H9 (cell line): Measurements from ENCODE around the gene PTGER3. TPM values are rescaled to one million over a fixed set of nuclear protein-coding genes. Genes with fewer than 3 reads are reported as not detected.

Experiments used
- DNase-seq: peaks from one replicate; pipeline ENCODE4 v3.0.0-alpha.2; 2017
- H2AFZ ChIP-seq: one replicate; pipeline ENCODE4 v1.6.1; 2013; ENCODE audit warnings: mild to moderate bottlenecking, low read length, control low read depth, moderate library complexity
- H2AK5ac ChIP-seq: 2 replicates; pipeline ENCODE4 v1.6.1; 2013; ENCODE audit warnings: low read length, control low read depth, mixed read lengths; ENCODE audit not compliant: insufficient read length
- H2BK120ac ChIP-seq: one replicate; pipeline ENCODE4 v1.6.1; 2013; ENCODE audit warnings: low read depth, mild to moderate bottlenecking, low read length, control low read depth, inconsistent platforms; ENCODE audit not compliant: poor library complexity, severe bottlenecking
- H2BK12ac ChIP-seq: 2 replicates; pipeline ENCODE4 v1.6.1; 2013; ENCODE audit warnings: low read length, control low read depth, mixed read lengths, low read depth; ENCODE audit not compliant: insufficient read length
- H2BK15ac ChIP-seq: 2 replicates; pipeline ENCODE4 v1.6.1; 2013; ENCODE audit warnings: low read depth, low read length, control low read depth
- H2BK20ac ChIP-seq: one replicate; pipeline ENCODE4 v1.6.1; 2013; ENCODE audit warnings: low read depth, mild to moderate bottlenecking, low read length, control low read depth, inconsistent platforms; ENCODE audit not compliant: poor library complexity, severe bottlenecking
- H2BK5ac ChIP-seq: 2 replicates; pipeline ENCODE4 v1.6.1; 2013; ENCODE audit warnings: low read length, control low read depth, mixed read lengths; ENCODE audit not compliant: insufficient read length
- H3K14ac ChIP-seq: 2 replicates; pipeline ENCODE4 v1.6.1; 2013; ENCODE audit warnings: low read length, control low read depth; ENCODE audit not compliant: insufficient read depth
- H3K18ac ChIP-seq: 2 replicates; pipeline ENCODE4 v1.6.1; 2013; ENCODE audit warnings: low read depth, mild to moderate bottlenecking, mixed read lengths, low read length, control low read depth; ENCODE audit not compliant: insufficient read length
- H3K23ac ChIP-seq: 2 replicates; pipeline ENCODE4 v1.6.1; 2013; ENCODE audit warnings: low read length, control low read depth, mixed read lengths, low read depth; ENCODE audit not compliant: insufficient read length
- H3K23me2 ChIP-seq: 2 replicates; pipeline ENCODE4 v1.6.1; 2013; ENCODE audit warnings: low read depth, mild to moderate bottlenecking, mixed read lengths, low read length, control low read depth; ENCODE audit not compliant: insufficient read length, poor library complexity, severe bottlenecking
- H3K27ac ChIP-seq: 2 replicates; pipeline ENCODE4 v1.5.1; 2013; ENCODE audit warnings: low read length, control low read depth, mixed read lengths, low read depth; ENCODE audit not compliant: insufficient read length
- H3K27me3 ChIP-seq: 2 replicates; pipeline ENCODE4 v1.6.1; 2013; ENCODE audit warnings: low read length, control low read depth, inconsistent platforms; ENCODE audit not compliant: insufficient read depth
- H3K4ac ChIP-seq: 2 replicates; pipeline ENCODE4 v1.6.1; 2013; ENCODE audit warnings: low read depth, mild to moderate bottlenecking, control low read depth, inconsistent platforms, low read length, moderate library complexity
- H3K4me1 ChIP-seq: 2 replicates; pipeline ENCODE4 v1.6.1; 2013; ENCODE audit warnings: low read length, control low read depth, inconsistent platforms; ENCODE audit not compliant: insufficient read depth
- H3K4me2 ChIP-seq: 2 replicates; pipeline ENCODE4 v1.6.1; 2013; ENCODE audit warnings: low read length, control low read depth, mixed read lengths; ENCODE audit not compliant: insufficient read length, insufficient read depth
- H3K56ac ChIP-seq: 2 replicates; pipeline ENCODE4 v1.6.1; 2013; ENCODE audit warnings: low read depth, mild to moderate bottlenecking, mixed read lengths, low read length, control low read depth; ENCODE audit not compliant: insufficient read length
- H3K79me1 ChIP-seq: 2 replicates; pipeline ENCODE4 v1.6.1; 2013; ENCODE audit warnings: low read depth, mild to moderate bottlenecking, moderate library complexity, low read length, control low read depth, inconsistent platforms; ENCODE audit not compliant: insufficient read depth, poor library complexity, severe bottlenecking
- H3K79me2 ChIP-seq: 2 replicates; pipeline ENCODE4 v1.6.1; 2013; ENCODE audit warnings: low read length, control low read depth, inconsistent platforms; ENCODE audit not compliant: insufficient read depth
- H3K9ac ChIP-seq: 2 replicates; pipeline ENCODE4 v1.6.1; 2013; ENCODE audit warnings: low read length, control low read depth, mixed read lengths; ENCODE audit not compliant: insufficient read length; ENCODE audit errors: extremely low read depth
- H3K9me3 ChIP-seq: one replicate; pipeline ENCODE4 v1.6.1; 2013; ENCODE audit warnings: low read depth, low read length, inconsistent platforms; ENCODE audit not compliant: control insufficient read depth
- H3T11ph ChIP-seq: one replicate; pipeline ENCODE4 v1.6.1; 2013; ENCODE audit warnings: mild to moderate bottlenecking, low read length, control low read depth, inconsistent platforms
- H4K20me1 ChIP-seq: one replicate; pipeline ENCODE4 v1.6.1; 2013; ENCODE audit not compliant: control insufficient read depth, insufficient read length, insufficient read depth
- H4K5ac ChIP-seq: 2 replicates; pipeline ENCODE4 v1.6.1; 2013; ENCODE audit warnings: low read depth, mild to moderate bottlenecking, mixed read lengths, low read length, control low read depth; ENCODE audit not compliant: insufficient read length
- H4K8ac ChIP-seq: replicated peaks from 2 replicates; pipeline ENCODE4 v1.6.1; 2013; ENCODE audit warnings: low read length, control low read depth, mixed read lengths, low read depth; ENCODE audit not compliant: insufficient read length
- H4K91ac ChIP-seq: 2 replicates; pipeline ENCODE4 v1.6.1; 2013; ENCODE audit warnings: low read depth, mild to moderate bottlenecking, moderate library complexity, mixed read lengths, low read length, control low read depth; ENCODE audit not compliant: insufficient read length
- H3K27ac Mint-ChIP-seq, 3 experiments: 2 replicates in 2 of 3; 3 replicates in 1 of 3; pipeline ENCODE4 v1.8.0; 2020 to 2021; ENCODE audit warnings: mixed read lengths in 3 of 3, mild to moderate bottlenecking in 1 of 3, moderate library complexity in 1 of 3
- H3K27me3 Mint-ChIP-seq: 2 replicates; pipeline ENCODE4 v1.8.0; 2021; ENCODE audit warnings: low read depth, mild to moderate bottlenecking, moderate library complexity, mixed read lengths
- H3K36me3 Mint-ChIP-seq, 3 experiments: 2 replicates in 2 of 3; 3 replicates in 1 of 3; pipeline ENCODE4 v1.8.0; 2020 to 2021; ENCODE audit warnings: low read depth in 3 of 3, mixed read lengths in 3 of 3; ENCODE audit not compliant: insufficient read depth in 1 of 3
- H3K4me1 Mint-ChIP-seq, 2 experiments: 2 replicates each; pipeline ENCODE4 v1.8.0; 2020; ENCODE audit warnings: mixed read lengths in 2 of 2
- H3K4me3 Mint-ChIP-seq, 2 experiments: 2 replicates in 1 of 2; 3 replicates in 1 of 2; pipeline ENCODE4 v1.8.0; 2020 to 2021; ENCODE audit warnings: mild to moderate bottlenecking in 2 of 2, mixed read lengths in 2 of 2, moderate library complexity in 1 of 2
- H3K9me3 Mint-ChIP-seq, 2 experiments: 2 replicates in 1 of 2; 3 replicates in 1 of 2; pipeline ENCODE4 v1.8.0; 2020; ENCODE audit warnings: mild to moderate bottlenecking in 2 of 2, mixed read lengths in 2 of 2, moderate library complexity in 1 of 2
- WGBS: extraction: QIAGEN DNeasy Blood & Tissue Kit; methylation state at CpG from one replicate; pipeline ENCODE4 v1.1.7; 2013; ENCODE audit warnings: missing lambda C conversion rate, low lambda C conversion rate, mixed read lengths; ENCODE audit not compliant: insufficient read length; ENCODE audit errors: extremely low coverage; 5-methylcytosine and 5-hydroxymethylcytosine counted together
- total RNA-seq: library from RNA; stranded (reverse); gene quantifications from 2 replicates; pipeline ENCODE4 v1.2.1, GENCODE V29; 2021
- TF ChIP-seq, protein P1 (sequence below): fragments of 200-600 bp; sonication (generic); conservative IDR thresholded peaks from 3 replicates; pipeline ENCODE4 v1.8.0; 2021; ENCODE audit warnings: antibody characterized with exemption, mild to moderate bottlenecking

Gene PTGER3
- total RNA-seq, 1 experiment from 2014 or later: 0.26 TPM

DNA sequence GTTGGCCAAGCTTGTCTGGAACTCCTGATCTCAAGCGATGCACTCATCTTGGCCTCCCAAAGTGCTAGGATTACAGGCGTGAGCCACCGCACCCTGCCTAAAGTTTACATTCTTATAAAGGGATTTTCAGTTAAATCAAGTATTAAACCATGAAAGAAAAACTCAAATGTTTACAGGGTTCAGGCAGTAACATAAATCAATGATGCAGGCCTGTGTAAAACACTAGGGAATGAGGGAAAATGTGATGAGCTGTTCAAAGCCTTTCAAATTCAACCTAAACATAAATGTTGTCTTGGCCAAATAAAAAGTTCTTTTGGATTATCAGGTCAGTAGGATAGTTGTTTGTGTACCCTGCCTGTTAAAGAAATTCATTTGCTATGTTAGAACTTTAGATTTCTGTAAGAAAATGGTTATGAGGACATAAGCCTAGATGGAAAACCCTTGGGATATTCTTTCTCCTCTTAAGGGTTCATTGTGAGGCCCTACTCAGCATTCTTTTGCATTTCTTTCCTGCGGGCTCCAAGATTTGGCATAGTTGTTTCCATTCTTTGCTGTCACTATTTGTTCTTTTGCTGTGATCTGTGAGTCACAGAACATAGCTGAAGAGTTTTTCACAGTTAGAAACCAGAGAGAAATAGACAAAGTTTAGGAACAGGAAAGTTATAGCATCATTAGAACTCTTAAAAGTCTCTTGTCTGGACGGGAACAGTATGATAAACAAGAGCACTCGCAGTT, 42.1 kb upstream of the PTGER3 start:
- no CpG with 5 or more reads among the region's 6 CpGs for WGBS
- peaks cover 23% of the 10 kb centered on the region for H3K27me3 Mint-ChIP-seq

More for the DNA sequence above, 42.1 kb upstream of the PTGER3 start:
- Histone ChIP-seq H2BK15ac (no peak overlapping the region), H3K4ac (no peak overlapping the region), H3K9me3 (no peaks in the 10 kb centered on the region), H4K20me1 (no peaks in the 10 kb centered on the region), H4K5ac (no peak overlapping the region), H4K8ac (no peak overlapping the region), H3K79me1 (no peaks in the 10 kb centered on the region), H3T11ph (no peak overlapping the region), H3K27me3 (no peaks in the 10 kb centered on the region), H2BK5ac (no peak overlapping the region), H2BK120ac (no peak overlapping the region), H3K23ac (no peak overlapping the region), H3K79me2 (no peaks in the 10 kb centered on the region), H3K14ac (no peak overlapping the region), H3K9ac (no peak overlapping the region), H3K4me1 (no peaks in the 10 kb centered on the region), H2BK20ac (no peak overlapping the region), H3K27ac (no peak overlapping the region), H2BK12ac (no peak overlapping the region), H3K56ac (no peak overlapping the region), H2AK5ac (no peak overlapping the region), H3K18ac (no peak overlapping the region), H3K4me2 (no peak overlapping the region), H4K91ac (no peak overlapping the region), H2AFZ (no peak overlapping the region), H3K23me2 (no peaks in the 10 kb centered on the region)
- no peak for DNase-seq
- Mint-ChIP-seq H3K36me3 (no peaks in the 10 kb centered on the region), H3K4me1 (peaks cover 0 to 5% of the 10 kb centered on the region in 2 experiments; a peak in 2 of 4 replicates), H3K9me3 (no peaks in the 10 kb centered on the region), H3K4me3 (no peak overlapping the region), H3K27ac (no peak overlapping the region)
- TF ChIP-seq, protein P1, sequence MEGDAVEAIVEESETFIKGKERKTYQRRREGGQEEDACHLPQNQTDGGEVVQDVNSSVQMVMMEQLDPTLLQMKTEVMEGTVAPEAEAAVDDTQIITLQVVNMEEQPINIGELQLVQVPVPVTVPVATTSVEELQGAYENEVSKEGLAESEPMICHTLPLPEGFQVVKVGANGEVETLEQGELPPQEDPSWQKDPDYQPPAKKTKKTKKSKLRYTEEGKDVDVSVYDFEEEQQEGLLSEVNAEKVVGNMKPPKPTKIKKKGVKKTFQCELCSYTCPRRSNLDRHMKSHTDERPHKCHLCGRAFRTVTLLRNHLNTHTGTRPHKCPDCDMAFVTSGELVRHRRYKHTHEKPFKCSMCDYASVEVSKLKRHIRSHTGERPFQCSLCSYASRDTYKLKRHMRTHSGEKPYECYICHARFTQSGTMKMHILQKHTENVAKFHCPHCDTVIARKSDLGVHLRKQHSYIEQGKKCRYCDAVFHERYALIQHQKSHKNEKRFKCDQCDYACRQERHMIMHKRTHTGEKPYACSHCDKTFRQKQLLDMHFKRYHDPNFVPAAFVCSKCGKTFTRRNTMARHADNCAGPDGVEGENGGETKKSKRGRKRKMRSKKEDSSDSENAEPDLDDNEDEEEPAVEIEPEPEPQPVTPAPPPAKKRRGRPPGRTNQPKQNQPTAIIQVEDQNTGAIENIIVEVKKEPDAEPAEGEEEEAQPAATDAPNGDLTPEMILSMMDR: no peak
